HepG2 (cell line): ENCODE results near the gene FAM149A. TPM values are rescaled to one million over a fixed set of nuclear protein-coding genes. Genes with fewer than 3 reads are reported as not detected.
A peak's percentile ranks its signal among the peaks of the same experiment; 100 is the strongest.

ENCODE experiments used
- ATAC-seq: fragments of 200-7000 bp; cut with Tn5 transposase; 3 replicates; pipeline ENCODE4 v1.9.1; 2020; ENCODE audit warnings: mild to moderate bottlenecking, moderate library complexity
- BruUV-seq: library from RNA; stranded (reverse); fragments of 400-500 nt; replicated peaks from 2 replicates; lab custom pipeline; 2021; lab: Mats Ljungman, UMichigan
- CTCF ChIA-PET: fragments of 300-600 bp; formaldehyde crosslinking; extraction: SDS; loops from one replicate; lab custom pipeline; 2021; ENCODE audit warnings: low total read pairs, inconsistent platforms, low intra/inter-chr PET ratio; lab: Yijun Ruan, JAX
- POLR2A ChIA-PET: fragments of 350-600 bp; sonication (Branson Sonifier 250); formaldehyde crosslinking; loops from one replicate; lab custom pipeline; 2020; ENCODE audit warnings: antibody characterized with exemption, inconsistent platforms; lab: Yijun Ruan, JAX
- DNase-seq: peaks from one replicate; pipeline ENCODE4 v3.0.0-alpha.2; 2015; ENCODE audit warnings: low spot score
- FAIRE-seq: peaks from 3 replicates; lab custom pipeline; 2011; peaks lifted over from hg19 to GRCh38; lab: Jason Lieb, UNC
- H2AFZ ChIP-seq: one replicate; pipeline ENCODE4 v1.6.1; 2011; ENCODE audit warnings: low read length, inconsistent platforms
- H3K27ac ChIP-seq: fragments of 300-600 bp; 3 replicates; pipeline ENCODE4 v1.8.0; 2011; ENCODE audit warnings: mixed run types, mild to moderate bottlenecking, mixed read lengths, low read length, inconsistent platforms; ENCODE audit not compliant: insufficient read depth; ENCODE audit errors: extremely low read length
- H3K27me3 ChIP-seq, 2 experiments: fragments of 200-600 bp in 1 of 2; 2 replicates in 1 of 2; 3 replicates in 1 of 2; pipeline versions ENCODE4 v1.6.0 to v1.8.0; 2011; ENCODE audit warnings: low read length in 2 of 2, mild to moderate bottlenecking in 2 of 2, moderate library complexity in 2 of 2, inconsistent platforms in 1 of 2; ENCODE audit not compliant: insufficient read depth in 2 of 2, control insufficient read depth in 1 of 2
- H3K36me3 ChIP-seq, 2 experiments: fragments of 200-600 bp in 1 of 2; replicated peaks in 1 of 2; 2 replicates in 1 of 2; 3 replicates in 1 of 2; pipeline versions ENCODE4 v1.5.1 to v1.8.0; 2011; ENCODE audit warnings: low read length in 2 of 2, inconsistent platforms in 1 of 2; ENCODE audit not compliant: insufficient read depth in 2 of 2, control insufficient read depth in 1 of 2
- H3K4me1 ChIP-seq: 2 replicates; pipeline ENCODE4 v1.5.1; 2012; ENCODE audit warnings: low read length, inconsistent platforms; ENCODE audit not compliant: insufficient read depth
- H3K4me2 ChIP-seq: 2 replicates; pipeline ENCODE4 v1.6.0; 2011; ENCODE audit warnings: low read depth, low read length, inconsistent platforms
- H3K4me3 ChIP-seq, 3 experiments: fragments of 200-600 bp in 1 of 3; sonication (generic), shearing (Covaris generic) in 1 of 3; replicated peaks in 1 of 3; 2 replicates each; pipeline ENCODE4 v1.5.1; 2011 to 2016; ENCODE audit warnings: low read length in 3 of 3, inconsistent platforms in 2 of 3, low read depth in 2 of 3, mild to moderate bottlenecking in 2 of 3, control low read depth in 1 of 3, mixed read lengths in 1 of 3; ENCODE audit not compliant: insufficient read depth in 1 of 3
- H3K79me2 ChIP-seq: one replicate; pipeline ENCODE4 v1.6.1; 2011; ENCODE audit warnings: low read length, inconsistent platforms; ENCODE audit not compliant: insufficient read depth
- H3K9ac ChIP-seq: 2 replicates; pipeline ENCODE4 v1.6.0; 2011; ENCODE audit warnings: mild to moderate bottlenecking, low read depth, low read length, inconsistent platforms; ENCODE audit not compliant: insufficient read depth
- H3K9me3 ChIP-seq: 2 replicates; pipeline ENCODE4 v1.5.1; 2012; ENCODE audit warnings: mild to moderate bottlenecking, low read length
- H4K20me1 ChIP-seq: 2 replicates; pipeline ENCODE4 v1.6.0; 2011; ENCODE audit warnings: inconsistent platforms, mild to moderate bottlenecking, low read length, moderate library complexity; ENCODE audit not compliant: insufficient read depth
- ERF ChIP-seq: IDR thresholded peaks from 2 replicates; pipeline ENCODE4 v1.6.1; 2018; ENCODE audit warnings: missing biosample characterization, missing genetic modification reagents
- ETV5 ChIP-seq: IDR thresholded peaks from 2 replicates; pipeline ENCODE4 v1.6.1; 2018; ENCODE audit warnings: missing biosample characterization, missing genetic modification reagents, inconsistent platforms, borderline replicate concordance
- KDM1A ChIP-seq: IDR thresholded peaks from 2 replicates; pipeline ENCODE4 v1.6.1; 2016; ENCODE audit warnings: missing compliant biosample characterization
- NR2C2 ChIP-seq: sonication (generic); formaldehyde crosslinking; IDR thresholded peaks from 2 replicates; pipeline ENCODE4 v1.4.0; 2020; ENCODE audit warnings: missing genetic modification reagents, mild to moderate bottlenecking, moderate library complexity, borderline replicate concordance
- NR2F2 ChIP-seq: IDR thresholded peaks from 2 replicates; pipeline ENCODE4 v1.6.1; 2012; ENCODE audit warnings: low read depth, inconsistent platforms, borderline replicate concordance
- RAD21 ChIP-seq: fragments of 450-650 bp; formaldehyde crosslinking; IDR thresholded peaks from 2 replicates; pipeline ENCODE4 v1.5.0; 2020; ENCODE audit warnings: mild to moderate bottlenecking
- RXRB ChIP-seq: IDR thresholded peaks from 2 replicates; pipeline ENCODE4 v1.6.1; 2016; ENCODE audit warnings: borderline replicate concordance, missing genetic modification reagents, missing compliant biosample characterization
- SP140L ChIP-seq: sonication (generic); formaldehyde crosslinking; IDR thresholded peaks from 2 replicates; pipeline ENCODE4 v1.4.0; 2020; ENCODE audit warnings: missing genetic modification reagents, borderline replicate concordance
- TCF12 ChIP-seq, 2 experiments: fragments of 450-650 bp in 1 of 2; sonication (generic) in 1 of 2; formaldehyde crosslinking in 1 of 2; IDR thresholded peaks; 2 replicates each; pipeline versions ENCODE4 v1.6.1 to v1.8.0; 2017 to 2022; ENCODE audit warnings: antibody characterized with exemption in 1 of 2, mild to moderate bottlenecking in 1 of 2, missing genetic modification reagents in 1 of 2, moderate library complexity in 1 of 2
- TCF7L2 ChIP-seq: IDR thresholded peaks from 2 replicates; pipeline ENCODE4 v1.6.1; 2011; ENCODE audit warnings: mild to moderate bottlenecking, low read depth, low read length, moderate library complexity
- ZBTB7A ChIP-seq: sonication (generic); formaldehyde crosslinking; IDR thresholded peaks from 2 replicates; pipeline ENCODE4 v1.8.0; 2022; ENCODE audit warnings: mild to moderate bottlenecking, missing genetic modification reagents
- ZMYM3 ChIP-seq: sonication (generic); formaldehyde crosslinking; IDR thresholded peaks from 2 replicates; pipeline ENCODE4 v1.5.1; 2020; ENCODE audit warnings: mild to moderate bottlenecking, missing genetic modification reagents
- ZNF337 ChIP-seq: sonication (generic); formaldehyde crosslinking; IDR thresholded peaks from 2 replicates; pipeline ENCODE4 v1.5.1; 2020; ENCODE audit warnings: missing genetic modification reagents, low read depth, mild to moderate bottlenecking, borderline replicate concordance
- ZNF629 ChIP-seq: sonication (generic); formaldehyde crosslinking; conservative IDR thresholded peaks from 2 replicates; pipeline ENCODE4 v1.5.0; 2020; ENCODE audit warnings: missing genetic modification reagents
- WGBS: methylation state at CpG from one replicate; pipeline ENCODE4 v1.1.6; 2017; ENCODE audit warnings: low lambda C conversion rate; 5-methylcytosine and 5-hydroxymethylcytosine counted together
- in situ Hi-C: cut with HindIII; loops from 2 replicates; pipeline ENCODE4 v1.10.0; 2017; ENCODE audit warnings: low pct_unique_long_range_greater_than_20kb; ENCODE audit not compliant: extremely low pct_ligation_motif_present
- intact Hi-C: fragments of 100-400 bp; cut with micrococcal nuclease; formaldehyde crosslinking; loops from one replicate; pipeline ENCODE4 v1.10.0; 2022; ENCODE audit not compliant: unreplicated experiment
- polyA plus RNA-seq, 8 experiments: library from polyadenylated mRNA; depleted of rRNA in 3 of 8; stranded (reverse) in 7 of 8; unstranded in 1 of 8; fragments of >200 nt; fragmentation: Illumina TruSeq in 4 of 8; extraction: Trizol in 4 of 8; gene quantifications; 2 replicates each; pipeline versions ENCODE4 v1.2.1 to v1.2.3, GENCODE V29; 2011 to 2016; ENCODE audit warnings: low read depth in 4 of 8, missing spikeins in 1 of 8, mixed read lengths in 1 of 8; ENCODE audit not compliant: insufficient read depth in 1 of 8
- total RNA-seq, 5 experiments: library from RNA; depleted of rRNA; stranded (reverse); fragments of >200 nt; fragmentation: Illumina TruSeq; extraction: Trizol; gene quantifications; 2 replicates each; pipeline ENCODE4 v1.2.3, GENCODE V29; 2016; ENCODE audit warnings: low read depth in 1 of 5
- TF ChIP-seq, protein P1 (sequence below): sonication (generic); formaldehyde crosslinking; IDR thresholded peaks from 2 replicates; pipeline ENCODE4 v1.4.0; 2020; ENCODE audit warnings: missing genetic modification reagents
- TF ChIP-seq, protein P2 (sequence below): sonication (generic); formaldehyde crosslinking; conservative IDR thresholded peaks from 2 replicates; pipeline ENCODE4 v1.4.0; 2020; ENCODE audit warnings: missing genetic modification reagents
- TF ChIP-seq, protein P3 (sequence below): sonication (generic); formaldehyde crosslinking; IDR thresholded peaks from 2 replicates; pipeline ENCODE4 v1.5.1; 2020; ENCODE audit warnings: mild to moderate bottlenecking, missing genetic modification reagents, moderate library complexity

FAM149A gene
- total and polyA plus RNA-seq, 2 of the 13 experiments (the other 11 are each of a cell fraction or from before 2014, with no cell fraction given), result not detected

DNA sequence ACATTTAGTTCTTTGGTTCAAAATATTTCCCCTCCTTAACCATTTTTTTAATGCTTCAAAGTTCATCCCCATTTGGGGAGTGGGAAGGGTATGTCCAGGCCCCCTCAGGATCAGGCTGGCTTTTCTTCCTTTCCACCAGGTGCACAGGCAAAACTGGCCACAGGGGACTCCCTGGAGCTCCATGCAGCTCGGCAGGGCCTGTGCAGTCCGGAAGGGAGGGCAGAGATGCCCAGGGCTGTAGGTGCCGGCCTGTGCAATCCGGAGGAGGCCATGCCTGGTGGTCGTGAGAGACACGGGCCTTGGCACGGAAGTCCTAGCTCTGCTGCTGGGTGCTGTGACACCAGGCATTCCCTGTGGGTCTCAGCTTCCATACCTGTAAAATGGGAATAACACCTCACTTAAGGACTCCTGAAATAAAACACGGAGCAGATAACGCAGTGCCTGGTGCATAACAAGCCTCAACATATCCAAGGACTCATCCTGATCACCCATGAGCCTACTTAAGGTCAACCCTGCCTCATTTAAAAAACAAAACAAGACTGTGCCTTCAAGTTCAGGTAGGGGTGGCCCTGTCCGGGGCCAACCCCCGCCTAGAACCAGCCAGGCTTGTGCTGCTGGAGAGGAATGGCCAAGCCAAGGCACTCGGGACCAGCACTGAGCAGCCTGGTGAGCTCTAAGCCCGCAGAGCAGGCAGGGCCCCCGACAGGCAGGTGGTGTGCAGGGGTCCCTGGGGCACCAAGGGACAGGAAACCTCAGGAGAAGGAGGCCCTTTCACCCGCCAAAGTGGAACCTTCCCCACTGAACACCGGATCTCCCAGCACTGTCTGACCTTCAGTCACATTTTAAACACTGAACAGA, 65.7 kb downstream of the FAM149A start:
- WGBS, result 40% methylated on average over 12 of the region's 16 CpGs
- no peak overlapping the region for H3K9ac ChIP-seq
- intact Hi-C loops, result no loop called here
- no peaks in the 10 kb centered on the region for H4K20me1 ChIP-seq
- H3K27ac ChIP-seq, result no peak overlapping the region
- FAIRE-seq (no peak), DNase-seq (peak; percentile 15), ATAC-seq (peak; percentile 97)
- in situ Hi-C loops, result no loop called here
- peaks cover 0 to 1% of the 10 kb centered on the region in 2 experiments; a peak in 1 of 5 replicates for H3K27me3 ChIP-seq
- no peak overlapping the region for H2AFZ ChIP-seq
- no peaks in the 10 kb centered on the region for H3K79me2 ChIP-seq
- H3K4me2 ChIP-seq, result peak overlapping the region; percentile 36; the same call in 1 of the 2 replicates
- H3K9me3 ChIP-seq, result no peaks in the 10 kb centered on the region
- peaks cover 37% of the 10 kb centered on the region for H3K4me1 ChIP-seq
- ChIA-PET POLR2A (interaction anchor here (1.1 kb wide), 1 partner anchor 21 kb away, joined by 4 read pairs; the partner anchor contains the start of gene CYP4V2), CTCF (no interaction called here)
- peak overlapping the region in 1 of 3 experiments; percentile 17; a peak in 1 of 6 replicates for H3K4me3 ChIP-seq
- BruUV-seq, result no TSS peak
- H3K36me3 ChIP-seq, result no peaks in the 10 kb centered on the region
- TF ChIP-seq TCF7L2 (no peak), ETV5 (CRISPR knock-in tag) (0 out of 2 replicates have a peak, but pooled peaks have one; percentile 29), ZNF629 (CRISPR knock-in tag) (peak; percentile 91), ZBTB7A (CRISPR knock-in tag) (no peak), ZMYM3 (peak; percentile 73; the same call in 1 of the 2 replicates), ZNF337 (CRISPR knock-in tag) (no peak), TCF12 (IDR thresholded peaks at IDR 0.05) (no peak), TCF12 (CRISPR knock-in tag; IDR thresholded peaks at IDR 0.05) (no peak), NR2F2 (no peak), RAD21 (peak; percentile 23; the same call in 1 of the 2 replicates), KDM1A (0 out of 2 replicates have a peak, but pooled peaks have one; percentile 17), RXRB (CRISPR knock-in tag) (no peak), ERF (CRISPR knock-in tag) (no peak), NR2C2 (CRISPR knock-in tag) (no peak), SP140L (CRISPR knock-in tag) (no peak)
- TF ChIP-seq, protein P1, sequence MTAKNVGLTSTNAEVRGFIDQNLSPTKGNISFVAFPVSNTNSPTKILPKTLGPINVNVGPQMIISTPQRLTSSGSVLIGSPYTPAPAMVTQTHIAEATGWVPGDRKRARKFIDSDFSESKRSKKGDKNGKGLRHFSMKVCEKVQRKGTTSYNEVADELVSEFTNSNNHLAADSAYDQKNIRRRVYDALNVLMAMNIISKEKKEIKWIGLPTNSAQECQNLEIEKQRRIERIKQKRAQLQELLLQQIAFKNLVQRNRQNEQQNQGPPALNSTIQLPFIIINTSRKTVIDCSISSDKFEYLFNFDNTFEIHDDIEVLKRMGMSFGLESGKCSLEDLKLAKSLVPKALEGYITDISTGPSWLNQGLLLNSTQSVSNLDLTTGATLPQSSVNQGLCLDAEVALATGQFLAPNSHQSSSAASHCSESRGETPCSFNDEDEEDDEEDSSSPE (CRISPR knock-in tag), result no peak
- TF ChIP-seq, protein P2, sequence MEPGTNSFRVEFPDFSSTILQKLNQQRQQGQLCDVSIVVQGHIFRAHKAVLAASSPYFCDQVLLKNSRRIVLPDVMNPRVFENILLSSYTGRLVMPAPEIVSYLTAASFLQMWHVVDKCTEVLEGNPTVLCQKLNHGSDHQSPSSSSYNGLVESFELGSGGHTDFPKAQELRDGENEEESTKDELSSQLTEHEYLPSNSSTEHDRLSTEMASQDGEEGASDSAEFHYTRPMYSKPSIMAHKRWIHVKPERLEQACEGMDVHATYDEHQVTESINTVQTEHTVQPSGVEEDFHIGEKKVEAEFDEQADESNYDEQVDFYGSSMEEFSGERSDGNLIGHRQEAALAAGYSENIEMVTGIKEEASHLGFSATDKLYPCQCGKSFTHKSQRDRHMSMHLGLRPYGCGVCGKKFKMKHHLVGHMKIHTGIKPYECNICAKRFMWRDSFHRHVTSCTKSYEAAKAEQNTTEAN (CRISPR knock-in tag), result no peak
- TF ChIP-seq, protein P3, sequence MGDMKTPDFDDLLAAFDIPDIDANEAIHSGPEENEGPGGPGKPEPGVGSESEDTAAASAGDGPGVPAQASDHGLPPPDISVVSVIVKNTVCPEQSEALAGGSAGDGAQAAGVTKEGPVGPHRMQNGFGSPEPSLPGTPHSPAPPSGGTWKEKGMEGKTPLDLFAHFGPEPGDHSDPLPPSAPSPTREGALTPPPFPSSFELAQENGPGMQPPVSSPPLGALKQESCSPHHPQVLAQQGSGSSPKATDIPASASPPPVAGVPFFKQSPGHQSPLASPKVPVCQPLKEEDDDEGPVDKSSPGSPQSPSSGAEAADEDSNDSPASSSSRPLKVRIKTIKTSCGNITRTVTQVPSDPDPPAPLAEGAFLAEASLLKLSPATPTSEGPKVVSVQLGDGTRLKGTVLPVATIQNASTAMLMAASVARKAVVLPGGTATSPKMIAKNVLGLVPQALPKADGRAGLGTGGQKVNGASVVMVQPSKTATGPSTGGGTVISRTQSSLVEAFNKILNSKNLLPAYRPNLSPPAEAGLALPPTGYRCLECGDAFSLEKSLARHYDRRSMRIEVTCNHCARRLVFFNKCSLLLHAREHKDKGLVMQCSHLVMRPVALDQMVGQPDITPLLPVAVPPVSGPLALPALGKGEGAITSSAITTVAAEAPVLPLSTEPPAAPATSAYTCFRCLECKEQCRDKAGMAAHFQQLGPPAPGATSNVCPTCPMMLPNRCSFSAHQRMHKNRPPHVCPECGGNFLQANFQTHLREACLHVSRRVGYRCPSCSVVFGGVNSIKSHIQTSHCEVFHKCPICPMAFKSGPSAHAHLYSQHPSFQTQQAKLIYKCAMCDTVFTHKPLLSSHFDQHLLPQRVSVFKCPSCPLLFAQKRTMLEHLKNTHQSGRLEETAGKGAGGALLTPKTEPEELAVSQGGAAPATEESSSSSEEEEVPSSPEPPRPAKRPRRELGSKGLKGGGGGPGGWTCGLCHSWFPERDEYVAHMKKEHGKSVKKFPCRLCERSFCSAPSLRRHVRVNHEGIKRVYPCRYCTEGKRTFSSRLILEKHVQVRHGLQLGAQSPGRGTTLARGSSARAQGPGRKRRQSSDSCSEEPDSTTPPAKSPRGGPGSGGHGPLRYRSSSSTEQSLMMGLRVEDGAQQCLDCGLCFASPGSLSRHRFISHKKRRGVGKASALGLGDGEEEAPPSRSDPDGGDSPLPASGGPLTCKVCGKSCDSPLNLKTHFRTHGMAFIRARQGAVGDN, result 0 out of 2 replicates have a peak, but pooled peaks have one; percentile 22
